GM12872 (cell line): ENCODE data around the gene IDNK.

Source experiments
- CTCF ChIP-seq: IDR thresholded peaks from 3 replicates; pipeline ENCODE4 v1.5.1; 2011; ENCODE audit warnings: low read depth, mild to moderate bottlenecking, low read length, moderate library complexity; ENCODE audit not compliant: insufficient read depth

IDNK gene

GRCh38 chr9:83625178-83625577 is 2.2 kb downstream of the IDNK start:
- TF ChIP-seq CTCF = no peak

GRCh38 chr9:83628540-83628939 is 5.6 kb downstream of the IDNK start:
- TF ChIP-seq CTCF = no peak

GRCh38 chr9:83629433-83630104 is 6.6 kb downstream of the IDNK start:
- TF ChIP-seq CTCF = no peak

GRCh38 chr9:83630938-83631457 is 8.1 kb downstream of the IDNK start:
- no peak for TF ChIP-seq CTCF

GRCh38 chr9:83633255-83633654 is 10.3 kb downstream of the IDNK start:
- TF ChIP-seq CTCF = no peak

GRCh38 chr9:83633676-83634075 is 10.7 kb downstream of the IDNK start:
- TF ChIP-seq CTCF = no peak

GRCh38 chr9:83636813-83637212 is 13.9 kb downstream of the IDNK start:
- no peak for TF ChIP-seq CTCF
